SK-N-SH (cell line): Measurements from ENCODE around the gene D2HGDH. TPM values are rescaled to one million over a fixed set of nuclear protein-coding genes. Genes with fewer than 3 reads are reported as not detected.

Experiments
- CTCF ChIA-PET: fragments of 300-600, 350-600 bp; formaldehyde crosslinking; extraction: SDS; loops from one replicate; lab custom pipeline; 2021; lab: Yijun Ruan, JAX
- POLR2A ChIA-PET: fragments of 350-600 bp; sonication (Branson Sonifier 250); formaldehyde crosslinking; extraction: SDS; loops from one replicate; lab custom pipeline; 2020; ENCODE audit warnings: antibody characterized with exemption, inconsistent platforms; lab: Yijun Ruan, JAX
- DNase-seq: peaks from one replicate; pipeline ENCODE4 v3.0.0; 2012
- H2AFZ ChIP-seq: fragments of 200-600 bp; sonication (generic); 2 replicates; pipeline ENCODE4 v1.8.1; 2016; ENCODE audit warnings: antibody characterized with exemption, mild to moderate bottlenecking, low read depth
- H3F3A ChIP-seq: fragments of 200-600 bp; sonication (generic); replicated peaks from 2 replicates; pipeline ENCODE3; 2016; ENCODE audit warnings: antibody characterized with exemption, mild to moderate bottlenecking; ENCODE audit not compliant: insufficient read depth
- H3K27ac ChIP-seq, 2 experiments: fragments of 200-500 bp in 1 of 2; fragments of 200-600 bp in 1 of 2; sonication (Bioruptor generic) in 1 of 2; sonication (generic), shearing (Covaris generic) in 1 of 2; 2 replicates each; pipeline versions ENCODE4 v1.5.1 to v1.6.1; 2014 to 2016; ENCODE audit warnings: low read depth in 2 of 2, inconsistent platforms in 1 of 2, low read length in 1 of 2, mild to moderate bottlenecking in 1 of 2, mixed read lengths in 1 of 2
- H3K27me3 ChIP-seq: fragments of 200-600 bp; sonication (generic), shearing (Covaris generic); 2 replicates; pipeline ENCODE4 v1.6.1; 2016; ENCODE audit warnings: mixed run types; ENCODE audit not compliant: insufficient read depth
- H3K36me3 ChIP-seq, 2 experiments: fragments of 200-500 bp in 1 of 2; fragments of 200-600 bp in 1 of 2; sonication (Bioruptor generic) in 1 of 2; sonication (generic) in 1 of 2; replicated peaks in 1 of 2; 2 replicates each; pipeline versions ENCODE3 to v1.5.1; 2014 to 2016; ENCODE audit warnings: low read length in 1 of 2, mild to moderate bottlenecking in 1 of 2; ENCODE audit not compliant: insufficient read depth in 2 of 2, control insufficient read depth in 1 of 2
- H3K4me1 ChIP-seq, 2 experiments: fragments of 200-500 bp in 1 of 2; fragments of 200-600 bp in 1 of 2; sonication (Bioruptor generic) in 1 of 2; sonication (generic), shearing (Covaris generic) in 1 of 2; 2 replicates each; pipeline versions ENCODE4 v1.5.1 to v1.6.1; 2014 to 2016; ENCODE audit warnings: low read depth in 1 of 2, low read length in 1 of 2, mixed run types in 1 of 2; ENCODE audit not compliant: insufficient read depth in 2 of 2, control insufficient read depth in 1 of 2
- H3K4me2 ChIP-seq: fragments of 200-600 bp; sonication (generic), shearing (Covaris generic); 2 replicates; pipeline ENCODE4 v1.6.1; 2017; ENCODE audit warnings: mixed run types
- H3K4me3 ChIP-seq, 2 experiments: fragments of 200-500 bp in 1 of 2; fragments of 200-600 bp in 1 of 2; sonication (Bioruptor generic) in 1 of 2; sonication (generic), shearing (Covaris generic) in 1 of 2; 2 replicates each; pipeline versions ENCODE4 v1.5.1 to v1.8.1; 2014 to 2016; ENCODE audit warnings: low read depth in 2 of 2, inconsistent platforms in 1 of 2, low read length in 1 of 2, mild to moderate bottlenecking in 1 of 2, mixed read lengths in 1 of 2, moderate library complexity in 1 of 2
- H3K79me2 ChIP-seq: fragments of 200-600 bp; sonication (generic); 2 replicates; pipeline ENCODE4 v1.8.1; 2017; ENCODE audit warnings: mild to moderate bottlenecking; ENCODE audit not compliant: insufficient read depth
- H3K9ac ChIP-seq: fragments of 200-600 bp; sonication (generic); 2 replicates; pipeline ENCODE4 v1.6.1; 2017; ENCODE audit warnings: mixed run types
- H3K9me2 ChIP-seq: fragments of 200-600 bp; sonication (generic); 2 replicates; pipeline ENCODE4 v1.6.1; 2017; ENCODE audit warnings: mixed run types
- H3K9me3 ChIP-seq: fragments of 200-600 bp; sonication (generic); 2 replicates; pipeline ENCODE4 v1.6.1; 2017; ENCODE audit warnings: mixed run types, mild to moderate bottlenecking, moderate library complexity
- H4K20me1 ChIP-seq: fragments of 200-600 bp; sonication (generic); 2 replicates; pipeline ENCODE4 v1.6.1; 2017; ENCODE audit warnings: mild to moderate bottlenecking, mixed run types; ENCODE audit not compliant: insufficient read depth
- CHD2 ChIP-seq: fragments of 150-350 bp; IDR thresholded peaks from 2 replicates; pipeline ENCODE4 v1.6.1; 2018; ENCODE audit warnings: low read length; ENCODE audit not compliant: partially characterized antibody
- ELF1 ChIP-seq: IDR thresholded peaks from 2 replicates; pipeline ENCODE4 v1.4.0; 2012
- EP300 ChIP-seq, 2 experiments: IDR thresholded peaks; 2 replicates each; pipeline versions ENCODE4 v1.4.0 to v1.6.1; 2012; ENCODE audit warnings: borderline replicate concordance in 1 of 2, low read depth in 1 of 2, low read length in 1 of 2
- FOSL2 ChIP-seq: IDR thresholded peaks from 2 replicates; pipeline ENCODE4 v1.4.0; 2012; ENCODE audit warnings: low read depth, mild to moderate bottlenecking, moderate library complexity, borderline replicate concordance
- FOXJ3 ChIP-seq: sonication (generic); formaldehyde crosslinking; IDR thresholded peaks from 2 replicates; pipeline ENCODE4 v1.5.1; 2020; ENCODE audit warnings: mild to moderate bottlenecking, missing genetic modification reagents
- GATA2 ChIP-seq: sonication (generic); formaldehyde crosslinking; IDR thresholded peaks from 2 replicates; pipeline ENCODE4 v1.5.0; 2020; ENCODE audit warnings: mild to moderate bottlenecking, missing genetic modification reagents
- MEF2A ChIP-seq: IDR thresholded peaks from 2 replicates; pipeline ENCODE4 v1.4.0; 2012; ENCODE audit warnings: low read depth, borderline replicate concordance
- NRF1 ChIP-seq: IDR thresholded peaks from 2 replicates; pipeline ENCODE4 v1.6.1; 2012; ENCODE audit warnings: low read depth, mild to moderate bottlenecking, low read length
- RCOR1 ChIP-seq: fragments of 150-350 bp; IDR thresholded peaks from 2 replicates; pipeline ENCODE4 v1.6.1; 2017; ENCODE audit warnings: antibody characterized with exemption, low read length
- RFX5 ChIP-seq: IDR thresholded peaks from 2 replicates; pipeline ENCODE4 v1.6.1; 2012; ENCODE audit warnings: mild to moderate bottlenecking, improper control_type of control experiment, low read length
- SIN3A ChIP-seq: IDR thresholded peaks from 2 replicates; pipeline ENCODE4 v1.6.1; 2012; ENCODE audit warnings: low read depth, mild to moderate bottlenecking, low read length, moderate library complexity, borderline replicate concordance
- TCF12 ChIP-seq: IDR thresholded peaks from 2 replicates; pipeline ENCODE4 v1.4.0; 2012
- TEAD4 ChIP-seq: IDR thresholded peaks from 2 replicates; pipeline ENCODE4 v1.4.0; 2012; ENCODE audit warnings: mild to moderate bottlenecking, borderline replicate concordance; ENCODE audit not compliant: insufficient read depth
- YY1 ChIP-seq: IDR thresholded peaks from 2 replicates; pipeline ENCODE4 v1.4.0; 2012; ENCODE audit warnings: low read depth, mild to moderate bottlenecking
- WGBS: methylation state at CpG from one replicate; pipeline ENCODE4 v1.1.6; 2017; ENCODE audit warnings: low lambda C conversion rate; 5-methylcytosine and 5-hydroxymethylcytosine counted together
- polyA plus RNA-seq, 3 experiments: library from polyadenylated mRNA; depleted of rRNA; stranded (reverse); fragments of >200 nt; gene quantifications; 2 replicates each; pipeline ENCODE4 v1.2.3, GENCODE V29; 2012
- TF ChIP-seq, protein P1 (sequence below): IDR thresholded peaks from 2 replicates; pipeline ENCODE4 v1.6.1; 2012; ENCODE audit warnings: mild to moderate bottlenecking, low read depth, low read length, moderate library complexity
- TF ChIP-seq, protein P2 (sequence below): IDR thresholded peaks from 2 replicates; pipeline ENCODE4 v1.4.0; 2012; ENCODE audit warnings: low read depth, borderline replicate concordance
- TF ChIP-seq, protein P3 (sequence below): fragments of 150-350 bp; IDR thresholded peaks from 2 replicates; pipeline ENCODE4 v1.6.1; 2016; ENCODE audit warnings: mild to moderate bottlenecking, low read depth, low read length

Gene D2HGDH
- polyA plus RNA-seq, 1 of the 3 experiments (the other 2 are of a cell fraction) = 36.3 TPM

- Histone ChIP-seq H3K9me2 (no peaks in the 10 kb centered on the region), H3K4me2 (no peak overlapping the region), H3K27me3 (no peaks in the 10 kb centered on the region), H4K20me1 (no peaks in the 10 kb centered on the region), H3K4me1 (no peaks in the 10 kb centered on the region), H3F3A (no peaks in the 10 kb centered on the region), H3K79me2 (no peaks in the 10 kb centered on the region), H3K9me3 (no peaks in the 10 kb centered on the region), H3K36me3 (peaks cover 8 to 31% of the 10 kb centered on the region in 2 experiments), H2AFZ (no peak overlapping the region), H3K27ac (no peak overlapping the region), H3K9ac (no peak overlapping the region), H3K4me3 (no peak overlapping the region)
- CTCF ChIA-PET = interaction anchor here (1.2 kb wide), 2 partner anchors 16 to 91 kb away, joined by 3 to 6 read pairs; no protein-coding TSS in a partner anchor
- TF ChIP-seq TCF12 = no peak
- no peak for TF ChIP-seq ELF1
- TF ChIP-seq FOXJ3 (CRISPR knock-in tag) = no peak
- TF ChIP-seq SIN3A = no peak
- TF ChIP-seq, protein P1, sequence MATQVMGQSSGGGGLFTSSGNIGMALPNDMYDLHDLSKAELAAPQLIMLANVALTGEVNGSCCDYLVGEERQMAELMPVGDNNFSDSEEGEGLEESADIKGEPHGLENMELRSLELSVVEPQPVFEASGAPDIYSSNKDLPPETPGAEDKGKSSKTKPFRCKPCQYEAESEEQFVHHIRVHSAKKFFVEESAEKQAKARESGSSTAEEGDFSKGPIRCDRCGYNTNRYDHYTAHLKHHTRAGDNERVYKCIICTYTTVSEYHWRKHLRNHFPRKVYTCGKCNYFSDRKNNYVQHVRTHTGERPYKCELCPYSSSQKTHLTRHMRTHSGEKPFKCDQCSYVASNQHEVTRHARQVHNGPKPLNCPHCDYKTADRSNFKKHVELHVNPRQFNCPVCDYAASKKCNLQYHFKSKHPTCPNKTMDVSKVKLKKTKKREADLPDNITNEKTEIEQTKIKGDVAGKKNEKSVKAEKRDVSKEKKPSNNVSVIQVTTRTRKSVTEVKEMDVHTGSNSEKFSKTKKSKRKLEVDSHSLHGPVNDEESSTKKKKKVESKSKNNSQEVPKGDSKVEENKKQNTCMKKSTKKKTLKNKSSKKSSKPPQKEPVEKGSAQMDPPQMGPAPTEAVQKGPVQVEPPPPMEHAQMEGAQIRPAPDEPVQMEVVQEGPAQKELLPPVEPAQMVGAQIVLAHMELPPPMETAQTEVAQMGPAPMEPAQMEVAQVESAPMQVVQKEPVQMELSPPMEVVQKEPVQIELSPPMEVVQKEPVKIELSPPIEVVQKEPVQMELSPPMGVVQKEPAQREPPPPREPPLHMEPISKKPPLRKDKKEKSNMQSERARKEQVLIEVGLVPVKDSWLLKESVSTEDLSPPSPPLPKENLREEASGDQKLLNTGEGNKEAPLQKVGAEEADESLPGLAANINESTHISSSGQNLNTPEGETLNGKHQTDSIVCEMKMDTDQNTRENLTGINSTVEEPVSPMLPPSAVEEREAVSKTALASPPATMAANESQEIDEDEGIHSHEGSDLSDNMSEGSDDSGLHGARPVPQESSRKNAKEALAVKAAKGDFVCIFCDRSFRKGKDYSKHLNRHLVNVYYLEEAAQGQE = no peak
- TF ChIP-seq, protein P2, sequence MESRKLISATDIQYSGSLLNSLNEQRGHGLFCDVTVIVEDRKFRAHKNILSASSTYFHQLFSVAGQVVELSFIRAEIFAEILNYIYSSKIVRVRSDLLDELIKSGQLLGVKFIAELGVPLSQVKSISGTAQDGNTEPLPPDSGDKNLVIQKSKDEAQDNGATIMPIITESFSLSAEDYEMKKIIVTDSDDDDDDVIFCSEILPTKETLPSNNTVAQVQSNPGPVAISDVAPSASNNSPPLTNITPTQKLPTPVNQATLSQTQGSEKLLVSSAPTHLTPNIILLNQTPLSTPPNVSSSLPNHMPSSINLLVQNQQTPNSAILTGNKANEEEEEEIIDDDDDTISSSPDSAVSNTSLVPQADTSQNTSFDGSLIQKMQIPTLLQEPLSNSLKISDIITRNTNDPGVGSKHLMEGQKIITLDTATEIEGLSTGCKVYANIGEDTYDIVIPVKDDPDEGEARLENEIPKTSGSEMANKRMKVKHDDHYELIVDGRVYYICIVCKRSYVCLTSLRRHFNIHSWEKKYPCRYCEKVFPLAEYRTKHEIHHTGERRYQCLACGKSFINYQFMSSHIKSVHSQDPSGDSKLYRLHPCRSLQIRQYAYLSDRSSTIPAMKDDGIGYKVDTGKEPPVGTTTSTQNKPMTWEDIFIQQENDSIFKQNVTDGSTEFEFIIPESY = no peak
- no peak for TF ChIP-seq TEAD4
- no peak for TF ChIP-seq NRF1
- no peak for TF ChIP-seq EP300 (IDR thresholded peaks at IDR 0.05; ENCODE audit: borderline replicate concordance in 1 of 2, low read depth in 1 of 2, low read length in 1 of 2)
- TF ChIP-seq RFX5 = no peak
- no peak for TF ChIP-seq CHD2
- no peak for TF ChIP-seq MEF2A
- TF ChIP-seq RCOR1 = no peak
- TF ChIP-seq FOSL2 = no peak
- TF ChIP-seq, protein P3, sequence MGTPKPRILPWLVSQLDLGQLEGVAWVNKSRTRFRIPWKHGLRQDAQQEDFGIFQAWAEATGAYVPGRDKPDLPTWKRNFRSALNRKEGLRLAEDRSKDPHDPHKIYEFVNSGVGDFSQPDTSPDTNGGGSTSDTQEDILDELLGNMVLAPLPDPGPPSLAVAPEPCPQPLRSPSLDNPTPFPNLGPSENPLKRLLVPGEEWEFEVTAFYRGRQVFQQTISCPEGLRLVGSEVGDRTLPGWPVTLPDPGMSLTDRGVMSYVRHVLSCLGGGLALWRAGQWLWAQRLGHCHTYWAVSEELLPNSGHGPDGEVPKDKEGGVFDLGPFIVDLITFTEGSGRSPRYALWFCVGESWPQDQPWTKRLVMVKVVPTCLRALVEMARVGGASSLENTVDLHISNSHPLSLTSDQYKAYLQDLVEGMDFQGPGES = no peak
- no peak for TF ChIP-seq GATA2 (CRISPR knock-in tag)
- TF ChIP-seq YY1 = no peak
- WGBS = 90% methylated on average over 8 of the region's 15 CpGs
- DNase-seq = no peak
- POLR2A ChIA-PET = no interaction called here
These were observed 16.7 kb downstream of the D2HGDH start for GRCh38 chr2:241751152-241751551.
